ENCODE results near the gene SARM1. TPM values are rescaled to one million over a fixed set of nuclear protein-coding genes. Genes with fewer than 3 reads are reported as not detected.

SARM1 gene
- total and polyA plus RNA-seq, 5 donors = 4.0 to 8.9 (median 6.3) TPM

DNA sequence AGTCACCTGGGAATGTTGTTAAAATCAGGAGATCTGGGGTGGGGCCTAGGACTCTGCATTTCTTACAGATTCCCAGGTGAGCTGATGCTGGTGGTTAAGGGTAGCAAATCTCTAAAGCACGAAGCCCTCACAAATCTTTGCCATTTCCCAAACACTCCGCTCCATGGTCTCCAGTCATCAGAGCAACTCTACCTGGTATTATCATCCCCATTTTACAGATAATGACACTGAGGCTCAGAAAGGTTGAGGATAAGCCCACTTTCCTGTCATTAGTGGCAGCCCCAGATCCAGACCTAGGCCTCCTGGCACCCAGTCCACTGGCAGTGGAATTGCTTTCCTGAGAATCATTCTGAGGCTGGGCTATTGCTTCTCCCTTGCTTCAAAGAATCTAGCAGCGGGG lies 25.8 kb downstream of the SARM1 start:
- Histone ChIP-seq H3K4me1 (ENCODE audit: control insufficient read depth, insufficient read depth, low read length) (no peaks in the 10 kb centered on the region), H3K4me3 (ENCODE audit: low read length) (no peak overlapping the region), H3K27me3 (ENCODE audit: control insufficient read depth, insufficient read depth) (no peaks in the 10 kb centered on the region), H3K27ac (ENCODE audit: low read length) (no peak overlapping the region), H3K9me3 (ENCODE audit: control insufficient read depth, low read length) (no peaks in the 10 kb centered on the region)
- 99% methylated on average over 3 of the region's 3 CpGs for WGBS
- intact Hi-C loops (cut with DNase I) = no loop called here
- ATAC-seq (no peak), DNase-seq (no peak)

DNA sequence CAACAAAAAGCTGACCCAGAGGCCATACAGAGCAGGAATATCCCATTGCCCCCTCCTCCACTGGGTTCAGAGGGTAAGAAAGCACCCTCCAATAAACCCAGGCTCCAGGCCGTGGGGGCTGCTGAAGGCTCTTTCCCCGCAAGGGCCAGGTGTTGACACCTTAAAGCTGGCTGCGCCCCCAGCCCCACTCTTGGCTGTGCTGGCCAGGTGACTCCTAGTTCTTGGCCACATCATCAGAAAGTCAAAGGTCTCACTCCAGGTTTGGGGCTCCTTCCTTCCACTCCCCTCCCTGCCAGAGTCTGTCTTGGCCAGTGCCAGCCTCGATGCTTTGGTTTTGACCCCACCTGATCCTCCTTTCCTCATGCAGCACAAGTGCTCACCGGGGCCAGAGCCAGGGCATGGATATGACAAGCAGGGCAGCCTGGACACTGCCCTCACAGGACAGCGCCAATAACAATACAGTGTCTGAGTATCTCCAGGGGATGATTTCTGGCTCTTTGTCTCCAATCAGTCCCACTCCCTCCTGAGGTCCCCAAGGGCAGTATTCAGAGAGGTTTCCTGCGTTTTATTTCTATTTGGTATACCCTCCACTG lies 26.3 kb downstream of the SARM1 start:
- H3K27me3 ChIP-seq (ENCODE audit: control insufficient read depth, insufficient read depth) = no peaks in the 10 kb centered on the region
- ATAC-seq (no peak), DNase-seq (no peak)
- intact Hi-C loops (cut with DNase I) = no loop called here
- H3K27ac ChIP-seq (ENCODE audit: low read length) = no peak overlapping the region
- H3K4me1 ChIP-seq (ENCODE audit: control insufficient read depth, insufficient read depth, low read length) = no peaks in the 10 kb centered on the region
- WGBS = 70% methylated on average over 7 of the region's 7 CpGs
- H3K4me3 ChIP-seq (ENCODE audit: low read length) = no peak overlapping the region
- H3K9me3 ChIP-seq (ENCODE audit: control insufficient read depth, low read length) = no peaks in the 10 kb centered on the region

DNA sequence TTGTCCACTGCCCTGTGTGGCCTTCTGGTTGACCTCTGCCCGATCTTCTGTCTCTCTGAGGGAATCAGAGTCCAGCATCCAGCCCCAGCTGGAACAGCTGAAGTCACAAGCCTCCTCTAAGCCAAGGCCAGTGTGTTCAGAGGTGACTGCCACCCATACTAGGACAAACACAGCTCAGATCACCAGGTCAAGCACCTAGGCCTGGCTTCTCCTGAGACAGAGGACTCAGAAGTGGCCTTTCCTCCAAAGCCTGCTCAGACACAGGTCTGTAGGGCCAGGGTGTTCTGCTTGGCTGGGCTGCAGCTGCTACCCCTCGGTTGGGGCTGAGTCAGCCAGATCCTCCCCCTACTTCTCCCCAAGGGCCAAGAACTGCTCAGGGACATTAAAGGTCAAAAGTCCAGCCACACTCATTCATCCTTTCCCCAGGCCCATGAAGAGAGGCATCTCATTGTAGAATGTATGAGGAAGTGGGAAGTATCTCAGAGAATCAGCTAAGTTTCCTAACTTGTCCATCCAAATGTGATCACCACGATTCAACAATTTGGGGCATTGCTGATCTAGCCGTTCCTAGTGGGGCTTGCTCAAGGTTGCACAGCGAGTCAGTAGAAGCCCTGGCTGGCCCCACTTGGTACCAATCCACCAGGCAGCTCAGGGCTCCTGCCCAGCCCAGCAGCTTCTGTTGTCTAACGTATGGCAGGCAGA lies 26.9 kb downstream of the SARM1 start:
- WGBS = 66% methylated on average over 6 of the region's 6 CpGs
- H3K4me1 ChIP-seq (ENCODE audit: control insufficient read depth, insufficient read depth, low read length) = no peaks in the 10 kb centered on the region
- intact Hi-C loops (cut with DNase I) = no loop called here
- H3K27ac ChIP-seq (ENCODE audit: low read length) = no peak overlapping the region
- H3K4me3 ChIP-seq (ENCODE audit: low read length) = no peak overlapping the region
- no peak for DNase-seq
- peak in 1 of 2 donors; percentile 14 for ATAC-seq
- no peaks in the 10 kb centered on the region for H3K9me3 ChIP-seq (ENCODE audit: control insufficient read depth, low read length)
- H3K27me3 ChIP-seq (ENCODE audit: control insufficient read depth, insufficient read depth) = no peaks in the 10 kb centered on the region

DNA sequence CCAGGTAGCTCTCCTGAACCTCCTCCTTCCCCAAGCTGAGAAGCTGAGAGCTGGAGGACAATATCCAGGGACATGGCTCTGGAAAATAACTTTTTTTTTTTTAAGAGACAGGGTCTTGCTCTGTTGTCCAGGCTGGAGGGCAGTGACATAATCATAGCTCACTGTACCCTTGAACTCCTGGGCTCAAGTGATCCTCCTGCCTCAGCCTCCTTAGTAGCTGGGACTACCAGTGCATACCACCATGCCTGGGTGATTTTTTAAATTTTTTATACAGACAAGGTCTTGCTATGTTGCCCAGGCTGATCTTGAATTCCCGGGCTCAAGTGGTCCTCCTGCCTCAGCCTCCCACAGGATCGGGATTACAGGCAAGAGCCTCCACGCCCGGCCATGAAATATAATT lies 28.3 kb downstream of the SARM1 start:
- intact Hi-C loops (cut with DNase I) = no loop called here
- no peak overlapping the region for H3K27ac ChIP-seq (ENCODE audit: low read length)
- no peaks in the 10 kb centered on the region for H3K4me1 ChIP-seq (ENCODE audit: control insufficient read depth, insufficient read depth, low read length)
- WGBS = 91% methylated on average over 4 of the region's 4 CpGs
- ATAC-seq (no peak), DNase-seq (no peak)
- H3K4me3 ChIP-seq (ENCODE audit: low read length) = no peak overlapping the region
- H3K9me3 ChIP-seq (ENCODE audit: control insufficient read depth, low read length) = no peaks in the 10 kb centered on the region
- H3K27me3 ChIP-seq (ENCODE audit: control insufficient read depth, insufficient read depth) = no peaks in the 10 kb centered on the region

DNA sequence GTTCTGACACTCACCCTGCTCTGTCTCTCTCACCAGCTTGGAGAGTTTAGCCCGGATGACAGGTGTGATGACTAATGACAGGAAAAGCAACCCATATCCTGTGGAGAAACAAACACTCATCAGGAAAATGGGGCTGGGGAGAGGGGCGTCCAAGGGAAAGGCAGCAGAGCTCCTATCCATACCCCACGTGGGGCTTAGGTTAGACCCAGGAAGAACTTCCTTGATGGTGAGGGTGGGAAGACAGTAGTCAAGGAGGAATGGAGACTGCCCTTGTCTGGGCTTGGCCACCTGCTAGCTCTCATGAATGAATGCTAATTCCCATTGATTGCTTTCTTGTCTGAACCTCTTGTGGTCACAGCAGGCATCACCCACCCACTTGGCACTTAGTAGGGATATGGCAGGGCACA lies 30.7 kb downstream of the SARM1 start:
- no peaks in the 10 kb centered on the region for H3K9me3 ChIP-seq (ENCODE audit: control insufficient read depth, low read length)
- DNase-seq (no peak), ATAC-seq (no peak)
- no peaks in the 10 kb centered on the region for H3K4me1 ChIP-seq (ENCODE audit: control insufficient read depth, insufficient read depth, low read length)
- no peak overlapping the region for H3K27ac ChIP-seq (ENCODE audit: low read length)
- intact Hi-C loops (cut with DNase I) = no loop called here
- H3K27me3 ChIP-seq (ENCODE audit: control insufficient read depth, insufficient read depth) = no peaks in the 10 kb centered on the region
- H3K4me3 ChIP-seq (ENCODE audit: low read length) = no peak overlapping the region
- WGBS = 36% methylated on average over 3 of the region's 3 CpGs

DNA sequence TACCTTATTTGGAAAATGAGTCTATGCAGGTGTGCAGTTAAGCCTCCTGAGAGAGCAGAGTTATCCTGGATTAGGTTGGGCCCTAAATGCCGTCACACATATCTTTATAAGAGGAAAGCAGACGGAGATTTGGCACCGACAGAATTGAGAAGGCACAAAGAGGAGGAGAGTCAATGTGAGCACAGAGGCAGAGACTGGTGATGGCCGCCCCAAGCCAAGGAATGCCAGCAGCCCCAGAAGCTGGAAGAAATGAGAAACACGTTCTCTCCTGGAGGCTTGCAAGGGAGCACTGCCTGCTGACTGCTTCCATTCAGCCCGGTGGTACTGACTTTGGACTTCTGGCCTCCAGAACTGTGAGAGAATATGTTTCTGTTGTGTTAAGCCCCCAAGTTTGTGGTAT lies 31.4 kb downstream of the SARM1 start:
- intact Hi-C loops (cut with DNase I) = no loop called here
- ATAC-seq (no peak), DNase-seq (no peak)
- Histone ChIP-seq H3K9me3 (ENCODE audit: control insufficient read depth, low read length) (no peaks in the 10 kb centered on the region), H3K4me1 (ENCODE audit: control insufficient read depth, insufficient read depth, low read length) (no peaks in the 10 kb centered on the region), H3K4me3 (ENCODE audit: low read length) (no peak overlapping the region), H3K27ac (ENCODE audit: low read length) (no peak overlapping the region), H3K27me3 (ENCODE audit: control insufficient read depth, insufficient read depth) (no peaks in the 10 kb centered on the region)
- WGBS = 90% methylated on average over 6 of the region's 6 CpGs

DNA sequence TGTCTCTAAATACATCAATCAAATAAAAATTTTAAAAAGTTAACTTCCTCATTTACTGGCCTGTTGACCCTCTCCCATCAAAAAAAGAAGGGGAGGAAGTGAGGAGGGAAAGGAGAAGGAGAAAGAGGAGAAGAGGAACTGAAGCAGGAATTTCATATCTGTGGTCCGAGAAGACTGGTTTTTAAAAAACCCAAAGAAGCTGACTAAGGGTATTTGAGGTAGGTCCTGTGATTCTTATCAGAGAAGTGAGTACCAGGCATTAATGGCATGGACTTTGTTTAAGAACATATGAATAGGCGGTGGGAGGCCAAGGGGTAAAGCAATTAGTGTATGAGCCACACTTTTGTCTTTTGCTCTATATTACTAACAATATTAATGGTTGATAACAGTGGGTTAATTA lies 32.5 kb downstream of the SARM1 start:
- Histone ChIP-seq H3K4me3 (ENCODE audit: low read length) (no peak overlapping the region), H3K4me1 (ENCODE audit: control insufficient read depth, insufficient read depth, low read length) (no peaks in the 10 kb centered on the region), H3K9me3 (ENCODE audit: control insufficient read depth, low read length) (no peaks in the 10 kb centered on the region), H3K27ac (ENCODE audit: low read length) (no peak overlapping the region), H3K27me3 (ENCODE audit: control insufficient read depth, insufficient read depth) (no peaks in the 10 kb centered on the region)
- no peak for DNase-seq
- 75% methylated on average over 2 of the region's 2 CpGs for WGBS
- intact Hi-C loops (cut with DNase I) = no loop called here
- no peak for ATAC-seq

DNA sequence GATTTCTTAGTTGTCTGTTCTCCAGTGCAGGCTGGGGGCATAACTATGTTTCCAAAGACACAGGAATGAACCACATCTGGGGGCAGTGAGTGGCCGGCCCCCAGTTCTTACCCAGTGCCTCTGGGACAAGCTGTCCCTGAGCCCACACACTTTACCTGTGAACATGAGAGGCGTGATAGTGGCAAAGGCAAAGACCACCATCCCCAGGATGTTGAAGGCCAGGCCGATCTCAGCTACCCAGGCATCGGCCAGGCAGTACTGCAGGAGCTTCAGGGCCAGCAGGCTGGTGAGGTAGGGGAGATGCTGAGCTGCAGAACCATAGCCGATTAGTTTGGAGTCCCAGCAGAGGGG lies 32.9 kb downstream of the SARM1 start:
- DNase-seq (no peak), ATAC-seq (no peak)
- Histone ChIP-seq H3K4me3 (ENCODE audit: low read length) (no peak overlapping the region), H3K9me3 (ENCODE audit: control insufficient read depth, low read length) (no peaks in the 10 kb centered on the region), H3K4me1 (ENCODE audit: control insufficient read depth, insufficient read depth, low read length) (no peaks in the 10 kb centered on the region), H3K27ac (ENCODE audit: low read length) (no peak overlapping the region), H3K27me3 (ENCODE audit: control insufficient read depth, insufficient read depth) (no peaks in the 10 kb centered on the region)
- 93% methylated on average over 5 of the region's 5 CpGs for WGBS
- intact Hi-C loops (cut with DNase I) = no loop called here

DNA sequence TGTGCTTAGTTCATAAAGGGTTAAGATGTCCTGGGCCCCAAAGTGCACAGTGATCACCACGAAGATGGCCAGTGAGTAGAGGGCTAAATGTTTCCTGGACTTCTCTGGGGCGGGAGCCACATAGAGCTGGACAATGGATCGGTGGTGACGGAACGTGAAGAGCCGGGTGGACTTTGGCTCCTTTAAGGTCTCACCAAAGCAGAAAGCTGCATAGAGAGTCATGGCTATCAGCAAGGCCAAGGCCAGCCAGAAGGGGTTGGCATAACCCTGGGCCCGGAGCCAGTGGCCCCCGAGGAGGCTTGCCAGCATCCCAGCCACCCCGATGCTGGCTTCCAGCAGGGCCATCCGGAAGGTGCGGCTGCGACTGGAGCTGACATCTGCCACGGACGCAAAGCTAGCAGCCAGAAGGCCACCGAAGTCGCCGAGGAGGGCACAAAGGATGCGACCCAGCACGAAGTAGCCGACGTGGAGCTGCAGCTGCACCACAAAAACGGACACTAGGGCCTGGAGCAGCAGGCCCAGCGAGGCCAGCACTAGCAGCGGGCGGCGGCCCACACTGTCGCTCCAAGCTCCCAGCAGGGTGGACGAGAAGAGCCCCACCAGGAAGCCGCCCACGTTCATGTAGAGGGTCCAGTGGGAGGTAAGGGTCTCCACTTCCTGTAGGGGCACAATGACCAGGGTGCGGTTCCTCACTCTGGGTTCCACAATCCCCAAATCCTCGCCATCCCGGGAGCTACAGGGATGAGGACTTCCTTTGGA lies 33.5 kb downstream of the SARM1 start:
- ATAC-seq (peak; percentile 21 to 25), DNase-seq (peak in 2 of 3 donors; percentile 57 to 59)
- Histone ChIP-seq H3K27ac (ENCODE audit: low read length) (no peak overlapping the region), H3K9me3 (ENCODE audit: control insufficient read depth, low read length) (no peaks in the 10 kb centered on the region), H3K27me3 (ENCODE audit: control insufficient read depth, insufficient read depth) (no peaks in the 10 kb centered on the region), H3K4me3 (ENCODE audit: low read length) (peak overlapping the region; percentile 53), H3K4me1 (ENCODE audit: control insufficient read depth, insufficient read depth, low read length) (no peaks in the 10 kb centered on the region)
- 46% methylated on average over 33 of the region's 33 CpGs for WGBS
- intact Hi-C loops (cut with DNase I) = no loop called here

DNA sequence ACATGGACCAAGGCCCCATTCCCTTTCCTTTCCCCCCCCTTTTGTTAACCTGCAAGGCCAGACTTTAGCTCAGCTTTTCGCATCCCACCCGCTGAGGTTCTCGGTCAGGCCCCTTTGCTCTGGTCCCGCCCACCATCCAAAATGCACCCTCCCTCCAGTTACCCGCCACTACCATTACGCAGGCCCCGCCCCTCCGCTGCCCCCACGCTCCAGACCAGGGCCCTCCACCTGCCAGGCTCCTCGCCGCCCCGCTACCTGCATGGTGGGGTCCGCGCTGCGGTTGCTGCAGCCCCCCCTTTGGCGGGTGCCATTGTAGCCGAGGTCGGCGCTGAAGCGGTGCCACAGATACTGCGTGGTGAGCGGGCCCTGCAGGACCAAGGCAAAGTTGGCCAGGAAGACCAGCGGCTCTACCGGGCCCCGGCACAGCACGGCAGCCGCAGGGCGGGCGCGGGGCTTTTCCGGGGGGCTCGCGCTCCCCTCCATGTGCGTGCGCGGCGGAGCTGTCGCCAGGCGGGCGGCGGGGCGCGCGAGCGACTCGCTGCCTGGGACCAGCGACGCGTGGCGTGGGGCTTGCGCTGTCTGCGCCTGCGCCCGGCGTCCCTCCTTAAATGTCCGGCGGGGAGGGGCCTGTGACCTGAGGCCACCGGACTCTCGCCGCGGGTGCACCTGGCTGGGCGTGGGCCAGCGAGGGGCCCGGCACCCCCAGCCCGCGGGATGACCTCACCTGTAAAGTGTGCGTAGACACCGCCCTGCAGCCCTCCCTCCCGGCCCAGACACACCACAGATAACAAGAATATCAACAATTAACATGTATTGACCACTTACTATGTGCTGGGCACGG lies 34.4 kb downstream of the SARM1 start, which contains the start of gene SLC46A1:
Gene SLC46A1 (minus strand): TSS at position 581 of the 841 bp plus-strand sequence. CDS start 98 bp downstream, at position 483.
- DNase-seq (peak; percentile 75 to 88 (median 88)), ATAC-seq (peak; percentile 80 to 87)
- H3K27ac ChIP-seq (ENCODE audit: low read length) = no peak within 1 kb of the TSS
- H3K9me3 ChIP-seq (ENCODE audit: control insufficient read depth, low read length) = no peaks in the 10 kb centered on the region
- under 1% methylated on average over 70 of the region's 70 CpGs for WGBS
- intact Hi-C loops (cut with DNase I) = no loop called here
- no peaks in the 10 kb centered on the region for H3K27me3 ChIP-seq (ENCODE audit: control insufficient read depth, insufficient read depth)
- H3K4me3 ChIP-seq (ENCODE audit: low read length) = peak within 1 kb of the TSS; percentile 53
- H3K4me1 ChIP-seq (ENCODE audit: control insufficient read depth, insufficient read depth, low read length) = no peaks in the 10 kb centered on the region

DNA sequence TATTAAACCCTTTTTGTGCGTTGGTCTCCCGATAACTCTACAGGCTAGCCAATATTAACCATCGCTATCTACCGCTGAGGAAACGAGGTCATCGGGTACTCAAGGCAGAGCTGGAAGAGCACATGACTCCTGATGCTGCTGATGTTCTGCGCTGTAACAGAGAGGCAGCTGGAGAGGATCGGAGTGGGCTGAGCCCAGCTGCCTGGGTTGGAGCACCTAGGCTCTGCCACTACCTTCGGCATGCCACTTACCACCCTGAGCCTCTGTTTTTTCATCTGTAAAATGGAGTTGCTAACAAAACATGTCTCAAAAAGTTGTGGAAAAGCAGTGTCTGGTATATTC lies 35.0 kb downstream of the SARM1 start:
- no peak overlapping the region for H3K27ac ChIP-seq (ENCODE audit: low read length)
- peak in 1 of 2 donors; percentile 22 for ATAC-seq

More for the DNA sequence above, 35.0 kb downstream of the SARM1 start:
- Histone ChIP-seq H3K4me1 (ENCODE audit: control insufficient read depth, insufficient read depth, low read length) (no peaks in the 10 kb centered on the region), H3K4me3 (ENCODE audit: low read length) (peak overlapping the region; percentile 53), H3K27me3 (ENCODE audit: control insufficient read depth, insufficient read depth) (no peaks in the 10 kb centered on the region), H3K9me3 (ENCODE audit: control insufficient read depth, low read length) (no peaks in the 10 kb centered on the region)
- WGBS = 29% methylated on average over 9 of the region's 9 CpGs
- intact Hi-C loops (cut with DNase I) = no loop called here
- DNase-seq = no peak

All from right cardiac atrium (tissue), 5 donors.